ENCODE results near the gene ANKRD30A.
"Not testable (repeated sequence)": the region's sequence is repeated elsewhere in the genome, so short reads cannot be mapped to it uniquely, and the experiment has no call there.

DNA sequence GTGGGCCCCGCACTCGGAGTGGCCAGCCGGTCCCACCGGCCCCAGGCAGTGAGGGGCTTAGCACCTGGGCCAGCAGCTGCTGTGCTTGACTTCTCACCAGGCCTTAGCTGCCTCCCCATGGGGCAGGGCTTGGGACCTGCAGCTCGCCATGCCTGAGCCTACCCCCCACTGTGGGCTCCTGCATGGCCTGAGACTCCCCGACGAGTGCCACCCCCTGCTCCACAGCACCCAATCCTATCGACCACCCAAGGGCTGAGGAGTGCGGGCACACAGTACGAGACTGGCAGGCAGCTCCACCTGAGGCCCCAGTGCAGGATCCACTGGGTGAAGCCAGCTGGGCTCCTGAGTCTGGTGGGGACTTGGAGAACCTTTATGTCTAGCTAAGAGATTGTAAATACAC, 49.3 kb upstream of the ANKRD30A start:
- TF ChIP-seq POLR2A (IDR thresholded peaks at IDR 0.05): not testable (repeated sequence)
- TF ChIP-seq, protein P1, sequence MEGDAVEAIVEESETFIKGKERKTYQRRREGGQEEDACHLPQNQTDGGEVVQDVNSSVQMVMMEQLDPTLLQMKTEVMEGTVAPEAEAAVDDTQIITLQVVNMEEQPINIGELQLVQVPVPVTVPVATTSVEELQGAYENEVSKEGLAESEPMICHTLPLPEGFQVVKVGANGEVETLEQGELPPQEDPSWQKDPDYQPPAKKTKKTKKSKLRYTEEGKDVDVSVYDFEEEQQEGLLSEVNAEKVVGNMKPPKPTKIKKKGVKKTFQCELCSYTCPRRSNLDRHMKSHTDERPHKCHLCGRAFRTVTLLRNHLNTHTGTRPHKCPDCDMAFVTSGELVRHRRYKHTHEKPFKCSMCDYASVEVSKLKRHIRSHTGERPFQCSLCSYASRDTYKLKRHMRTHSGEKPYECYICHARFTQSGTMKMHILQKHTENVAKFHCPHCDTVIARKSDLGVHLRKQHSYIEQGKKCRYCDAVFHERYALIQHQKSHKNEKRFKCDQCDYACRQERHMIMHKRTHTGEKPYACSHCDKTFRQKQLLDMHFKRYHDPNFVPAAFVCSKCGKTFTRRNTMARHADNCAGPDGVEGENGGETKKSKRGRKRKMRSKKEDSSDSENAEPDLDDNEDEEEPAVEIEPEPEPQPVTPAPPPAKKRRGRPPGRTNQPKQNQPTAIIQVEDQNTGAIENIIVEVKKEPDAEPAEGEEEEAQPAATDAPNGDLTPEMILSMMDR (IDR thresholded peaks at IDR 0.05): not testable (repeated sequence)
